Activated T-cell treated with anti-CD3 and anti-CD28 coated beads, Interleukin-2, amount 50 U/mL, for 48 hours (primary cell): ENCODE data around the gene KCTD8.
"Not testable (repeated sequence)": the region's sequence is repeated elsewhere in the genome, so short reads cannot be mapped to it uniquely, and the experiment has no call there.

Experiments
- DNase-seq, 2 experiments: peaks; one replicate each; pipeline ENCODE4 v3.0.0-alpha.2; 2020

KCTD8 gene

GRCh38 chr4:44320833-44321232 lies 127.8 kb downstream of the KCTD8 start:
- DNase-seq: no peak

- DNase-seq: no peak
Measured at GRCh38 chr4:44319129-44319528, 129.5 kb downstream of the KCTD8 start.

- DNase-seq: no peak
Measured at GRCh38 chr4:44313702-44314101, 134.9 kb downstream of the KCTD8 start.

- DNase-seq: no peak
Measured at GRCh38 chr4:44287505-44287904, 161.1 kb downstream of the KCTD8 start.

GRCh38 chr4:44279469-44279868 lies 169.1 kb downstream of the KCTD8 start:
- no peak for DNase-seq

- no peak for DNase-seq
Measured at GRCh38 chr4:44279066-44279465, 169.5 kb downstream of the KCTD8 start.

GRCh38 chr4:44257461-44257860 lies 191.1 kb downstream of the KCTD8 start:
- DNase-seq: no peak

GRCh38 chr4:44256414-44256813 lies 192.2 kb downstream of the KCTD8 start:
- no peak for DNase-seq

GRCh38 chr4:44237643-44238042 lies 211.0 kb downstream of the KCTD8 start:
- DNase-seq: no peak

GRCh38 chr4:44235897-44236296 lies 212.7 kb downstream of the KCTD8 start:
- DNase-seq: no peak

GRCh38 chr4:44232262-44232661 lies 216.3 kb downstream of the KCTD8 start:
- DNase-seq: no peak

GRCh38 chr4:44231006-44231405 lies 217.6 kb downstream of the KCTD8 start:
- DNase-seq: no peak

- no peak for DNase-seq
Measured at GRCh38 chr4:44228326-44228725, 220.3 kb downstream of the KCTD8 start.

- no peak for DNase-seq
Measured at GRCh38 chr4:44221407-44221806, 227.2 kb downstream of the KCTD8 start.

- no peak for DNase-seq
Measured at GRCh38 chr4:44210750-44211149, 237.9 kb downstream of the KCTD8 start.

- no peak for DNase-seq
Measured at GRCh38 chr4:44196796-44197195, 251.8 kb downstream of the KCTD8 start.

- no peak for DNase-seq
Measured at GRCh38 chr4:44194365-44194764, 254.2 kb downstream of the KCTD8 start.

GRCh38 chr4:44186850-44187246 lies 261.8 kb downstream of the KCTD8 start:
- DNase-seq: no peak

- DNase-seq: no peak
Measured at GRCh38 chr4:44186096-44186849, 262.3 kb downstream of the KCTD8 start.

- DNase-seq: not testable (repeated sequence)
Measured at GRCh38 chr4:44181491-44182349, 266.9 kb downstream of the KCTD8 start.

GRCh38 chr4:44167766-44168165 lies 280.8 kb downstream of the KCTD8 start:
- not testable (repeated sequence) for DNase-seq

- no peak for DNase-seq
Measured at GRCh38 chr4:44165938-44166337, 282.7 kb downstream of the KCTD8 start.

- DNase-seq: no peak
Measured at GRCh38 chr4:44162538-44163270, 285.9 kb downstream of the KCTD8 start.
